Measurements from ENCODE around the gene ADPRHL1. TPM values are rescaled to one million over a fixed set of nuclear protein-coding genes. Genes with fewer than 3 reads are reported as not detected.

Gene ADPRHL1
- total RNA-seq, 1 donor from 2014 or later = 480 TPM

GRCh38 chr13:113410472-113411201, 42.7 kb downstream of the ADPRHL1 start:
- intact Hi-C loops (cut with DNase I) = loop anchor here (5.0 kb wide), 1 partner anchor 42 kb away; the partner anchor contains the start of gene ADPRHL1
- peak; percentile 61 for DNase-seq (ENCODE audit: low spot score)

GRCh38 chr13:113408562-113408961, 44.7 kb downstream of the ADPRHL1 start:
- intact Hi-C loops (cut with DNase I) = no loop called here
- DNase-seq (ENCODE audit: low spot score) = no peak

GRCh38 chr13:113407531-113408393, 45.5 kb downstream of the ADPRHL1 start:
- intact Hi-C loops (cut with DNase I) = no loop called here
- peak; percentile 71 for DNase-seq (ENCODE audit: low spot score)

- peak; percentile 58 for DNase-seq (ENCODE audit: low spot score)
- intact Hi-C loops (cut with DNase I) = no loop called here
Measured at GRCh38 chr13:113407103-113407530, 46.2 kb downstream of the ADPRHL1 start.

- DNase-seq (ENCODE audit: low spot score) = peak; percentile 73
- intact Hi-C loops (cut with DNase I) = no loop called here
Measured at GRCh38 chr13:113406321-113407102, 46.8 kb downstream of the ADPRHL1 start.

- intact Hi-C loops (cut with DNase I) = no loop called here
- peak; percentile 73 for DNase-seq (ENCODE audit: low spot score)
Measured at GRCh38 chr13:113405481-113406300, 47.6 kb downstream of the ADPRHL1 start.

- intact Hi-C loops (cut with DNase I) = no loop called here
- DNase-seq (ENCODE audit: low spot score) = peak; percentile 75
Measured at GRCh38 chr13:113404723-113405471, 48.4 kb downstream of the ADPRHL1 start.

GRCh38 chr13:113404366-113404722, 48.9 kb downstream of the ADPRHL1 start:
- intact Hi-C loops (cut with DNase I) = no loop called here
- DNase-seq (ENCODE audit: low spot score) = peak; percentile 71

GRCh38 chr13:113403255-113404104, 49.8 kb downstream of the ADPRHL1 start:
- peak; percentile 76 for DNase-seq (ENCODE audit: low spot score)
- intact Hi-C loops (cut with DNase I) = no loop called here

GRCh38 chr13:113402471-113403254, 50.6 kb downstream of the ADPRHL1 start:
- intact Hi-C loops (cut with DNase I) = no loop called here
- no peak for DNase-seq (ENCODE audit: low spot score)

- no peak for DNase-seq (ENCODE audit: low spot score)
- intact Hi-C loops (cut with DNase I) = no loop called here
Measured at GRCh38 chr13:113401452-113402415, 51.6 kb downstream of the ADPRHL1 start.

GRCh38 chr13:113400621-113401451, 52.5 kb downstream of the ADPRHL1 start:
- intact Hi-C loops (cut with DNase I) = no loop called here
- DNase-seq (ENCODE audit: low spot score) = no peak

GRCh38 chr13:113399755-113400149, 53.5 kb downstream of the ADPRHL1 start:
- peak; percentile 60 for DNase-seq (ENCODE audit: low spot score)

GRCh38 chr13:113398963-113399754, 54.1 kb downstream of the ADPRHL1 start:
- DNase-seq (ENCODE audit: low spot score) = peak; percentile 71
- intact Hi-C loops (cut with DNase I) = no loop called here

More at GRCh38 chr13:113399755-113400149, 53.5 kb downstream of the ADPRHL1 start:
- intact Hi-C loops (cut with DNase I) = no loop called here
